Uterus (tissue), 2 donors: ENCODE data around the gene MESP2.

ENCODE experiments used
- CTCF ChIP-seq, 4 experiments: fragments of 200-600 bp in 2 of 4; fragments of 450-650 bp in 2 of 4; sonication (generic) in 2 of 4; IDR thresholded peaks; one replicate each; pipeline ENCODE4 v1.5.1; 2016 to 2019; ENCODE audit warnings: antibody characterized with exemption in 4 of 4, mild to moderate bottlenecking in 2 of 4, moderate library complexity in 1 of 4
- POLR2A ChIP-seq, 2 donors: fragments of 450-650 bp; IDR thresholded peaks; one replicate each; pipeline ENCODE4 v1.6.1; 2016; ENCODE audit warnings: antibody characterized with exemption in 2 of 2, mild to moderate bottlenecking in 1 of 2, moderate library complexity in 1 of 2

- TF ChIP-seq CTCF (IDR thresholded peaks at IDR 0.05) (no peak), POLR2A (IDR thresholded peaks at IDR 0.05) (no peak)
Observed at GRCh38 chr15:89792106-89792805, 16.1 kb downstream of the MESP2 start.
